Measurements from ENCODE around the gene ASCL1. TPM values are rescaled to one million over a fixed set of nuclear protein-coding genes. Genes with fewer than 3 reads are reported as not detected.

Gene ASCL1
- total and polyA plus RNA-seq, 2 of the 13 experiments (the other 11 are each of a cell fraction or from before 2014, with no cell fraction given), result not detected

- TF ChIP-seq ZNF609 (CRISPR knock-in tag; IDR thresholded peaks at IDR 0.05; ENCODE audit: borderline replicate concordance) (peak; percentile 90), SP1 (IDR thresholded peaks at IDR 0.05) (no peak), SP1 (CRISPR knock-in tag; IDR thresholded peaks at IDR 0.05) (peak; percentile 78), SMARCC2 (IDR thresholded peaks at IDR 0.05) (no peak), JUND (CRISPR knock-in tag; IDR thresholded peaks at IDR 0.05) (peak; percentile 32; the same call in 1 of the 2 replicates), KDM4B (CRISPR knock-in tag; IDR thresholded peaks at IDR 0.05) (no peak), SRY (CRISPR knock-in tag; IDR thresholded peaks at IDR 0.05) (0 out of 2 replicates have a peak, but pooled peaks have one; percentile 69), ZNF234 (CRISPR knock-in tag; conservative IDR thresholded peaks at IDR 0.05) (no peak), ZFAT (CRISPR knock-in tag; conservative IDR thresholded peaks at IDR 0.05) (no peak), DR1 (CRISPR knock-in tag; IDR thresholded peaks at IDR 0.05) (peak; percentile 88), ERF (CRISPR knock-in tag; IDR thresholded peaks at IDR 0.05) (peak; percentile 60), ZHX2 (IDR thresholded peaks at IDR 0.05; ENCODE audit: low read depth) (0 out of 2 replicates have a peak, but pooled peaks have one; percentile 26), ZHX2 (CRISPR knock-in tag; IDR thresholded peaks at IDR 0.05; ENCODE audit: borderline replicate concordance) (no peak), NCOA2 (CRISPR knock-in tag; IDR thresholded peaks at IDR 0.05) (peak; percentile 54), HHEX (CRISPR knock-in tag; IDR thresholded peaks at IDR 0.05) (no peak), SPEN (CRISPR knock-in tag; IDR thresholded peaks at IDR 0.05; ENCODE audit: low read depth) (peak; percentile 52), GMEB2 (CRISPR knock-in tag; IDR thresholded peaks at IDR 0.05; ENCODE audit: low read depth) (no peak), EEA1 (CRISPR knock-in tag; IDR thresholded peaks at IDR 0.05; ENCODE audit: borderline replicate concordance) (no peak)
Observed at GRCh38 chr12:102917026-102917787, 40.3 kb upstream of the ASCL1 start, which contains the start of gene PAH (continued).

Measured in HepG2 (cell line).